GM12878 (cell line): ENCODE measurements around the gene NHSL1. TPM values are rescaled to one million over a fixed set of nuclear protein-coding genes. Genes with fewer than 3 reads are reported as not detected.

Experiments
- ATF7 ChIP-seq: fragments of 450-650 bp; IDR thresholded peaks from 2 replicates; pipeline ENCODE4 v1.6.1; 2016; ENCODE audit warnings: low read depth, mild to moderate bottlenecking
- BACH1 ChIP-seq: fragments of 450-650 bp; IDR thresholded peaks from 2 replicates; pipeline ENCODE4 v1.6.1; 2017; ENCODE audit warnings: mild to moderate bottlenecking, borderline replicate concordance
- CHD2 ChIP-seq: IDR thresholded peaks from 2 replicates; pipeline ENCODE4 v1.6.1; 2011; ENCODE audit warnings: low read depth, low read length, improper control_type of control experiment, borderline replicate concordance
- EED ChIP-seq: sonication (generic); IDR thresholded peaks from 2 replicates; pipeline ENCODE4 v1.6.1; 2016; ENCODE audit warnings: antibody characterized with exemption, low read depth
- EP300 ChIP-seq, 2 experiments: fragments of 150-350 bp in 1 of 2; IDR thresholded peaks; 2 replicates each; pipeline ENCODE4 v1.6.1; 2011 to 2012; ENCODE audit warnings: low read depth in 2 of 2, low read length in 2 of 2, borderline replicate concordance in 1 of 2, improper control_type of control experiment in 1 of 2, inconsistent platforms in 1 of 2; ENCODE audit not compliant: control insufficient read depth in 1 of 2
- ETV6 ChIP-seq, 2 experiments: fragments of 450-650 bp in 1 of 2; IDR thresholded peaks in 1 of 2; conservative IDR thresholded peaks in 1 of 2; 2 replicates each; pipeline ENCODE4 v1.6.1; 2014; ENCODE audit warnings: antibody characterized with exemption in 1 of 2, borderline replicate concordance in 1 of 2, low read depth in 1 of 2, mild to moderate bottlenecking in 1 of 2, moderate library complexity in 1 of 2
- EZH2 ChIP-seq: IDR thresholded peaks from 2 replicates; pipeline ENCODE4 v1.6.1; 2012; ENCODE audit warnings: low read depth, mild to moderate bottlenecking, control low read depth, inconsistent platforms, low read length, borderline replicate concordance; ENCODE audit not compliant: control insufficient read depth
- HDAC6 ChIP-seq: fragments of 200-600 bp; sonication (generic); IDR thresholded peaks from one replicate; pipeline ENCODE4 v1.8.0; 2017; ENCODE audit warnings: antibody characterized with exemption; ENCODE audit not compliant: unreplicated experiment
- IRF4 ChIP-seq: IDR thresholded peaks from 2 replicates; pipeline ENCODE4 v1.6.1; 2011; ENCODE audit warnings: low read depth, low read length
- MEF2A ChIP-seq: IDR thresholded peaks from 2 replicates; pipeline ENCODE4 v1.6.1; 2011; ENCODE audit warnings: low read depth, mild to moderate bottlenecking, low read length, moderate library complexity; ENCODE audit not compliant: insufficient read depth
- MEF2B ChIP-seq: fragments of 450-650 bp; IDR thresholded peaks from 2 replicates; pipeline ENCODE4 v1.6.1; 2018; ENCODE audit warnings: mild to moderate bottlenecking, moderate library complexity; ENCODE audit not compliant: partially characterized antibody, poor library complexity, severe bottlenecking
- MTA3 ChIP-seq: IDR thresholded peaks from 2 replicates; pipeline ENCODE4 v1.6.1; 2012; ENCODE audit warnings: low read length, inconsistent platforms, borderline replicate concordance
- NR2F1 ChIP-seq: fragments of 450-650 bp; conservative IDR thresholded peaks from 2 replicates; pipeline ENCODE4 v1.6.1; 2017; ENCODE audit warnings: mild to moderate bottlenecking
- NRF1 ChIP-seq: conservative IDR thresholded peaks from 2 replicates; pipeline ENCODE4 v1.6.1; 2011; ENCODE audit warnings: mild to moderate bottlenecking, low read depth, low read length, improper control_type of control experiment
- POU2F2 ChIP-seq: IDR thresholded peaks from 3 replicates; pipeline ENCODE4 v1.6.1; 2011; ENCODE audit warnings: low read depth, mild to moderate bottlenecking, low read length, borderline replicate concordance
- SMARCA5 ChIP-seq: fragments of 450-650 bp; IDR thresholded peaks from 2 replicates; pipeline ENCODE4 v1.6.1; 2017; ENCODE audit warnings: mild to moderate bottlenecking
- STAT1 ChIP-seq: fragments of 450-650 bp; conservative IDR thresholded peaks from 2 replicates; pipeline ENCODE4 v1.6.1; 2014; ENCODE audit warnings: antibody characterized with exemption, mild to moderate bottlenecking
- WRNIP1 ChIP-seq: IDR thresholded peaks from 2 replicates; pipeline ENCODE4 v1.6.1; 2011; ENCODE audit warnings: low read depth, low read length, improper control_type of control experiment, borderline replicate concordance
- YBX1 ChIP-seq: fragments of 450-650 bp; IDR thresholded peaks from 2 replicates; pipeline ENCODE4 v1.6.1; 2016; ENCODE audit warnings: antibody characterized with exemption
- polyA plus RNA-seq, 11 experiments: library from polyadenylated mRNA; depleted of rRNA in 4 of 11; unstranded in 6 of 11; stranded (reverse) in 5 of 11; fragments of >200 nt; fragmentation: Nextera tagmentation in 4 of 11; fragmentation: Illumina TruSeq in 1 of 11; extraction: Ambion mirVana in 4 of 11; extraction: Trizol in 1 of 11; gene quantifications; 1 replicate in 1 of 11; 2 replicates in 10 of 11; pipeline versions ENCODE4 v1.2.1 to v1.2.3, GENCODE V29; 2011 to 2016; ENCODE audit warnings: inconsistent platforms in 2 of 11, missing spikeins in 2 of 11, low read depth in 1 of 11
- total RNA-seq, 4 experiments: library from RNA; depleted of rRNA in 3 of 4; stranded (reverse); fragments of >200 nt in 3 of 4; fragmentation: Illumina TruSeq in 1 of 4; extraction: Trizol in 1 of 4; gene quantifications; 2 replicates each; pipeline versions ENCODE4 v1.2.1 to v1.2.3, GENCODE V29; 2013 to 2021
- TF ChIP-seq, protein P1 (sequence below): fragments of 450-650 bp; IDR thresholded peaks from 2 replicates; pipeline ENCODE4 v1.6.1; 2017; ENCODE audit warnings: mild to moderate bottlenecking, low read depth, inconsistent platforms; ENCODE audit not compliant: poor library complexity, severe bottlenecking
- TF ChIP-seq, protein P2 (sequence below): fragments of 450-650 bp; IDR thresholded peaks from 2 replicates; pipeline ENCODE4 v1.6.1; 2014; ENCODE audit warnings: mild to moderate bottlenecking
- TF ChIP-seq, protein P3 (sequence below): IDR thresholded peaks from 2 replicates; pipeline ENCODE4 v1.6.1; 2011; ENCODE audit warnings: mild to moderate bottlenecking, low read depth, low read length, moderate library complexity; ENCODE audit not compliant: insufficient replicate concordance
- TF ChIP-seq, protein P4 (sequence below): fragments of 450-650 bp; IDR thresholded peaks from 2 replicates; pipeline ENCODE4 v1.6.1; 2017; ENCODE audit warnings: borderline replicate concordance

The NHSL1 gene
- total and polyA plus RNA-seq, 10 of the 15 experiments (the other 5 are each of a cell fraction or from before 2014, with no cell fraction given) = 0.26 to 14.1 (median 0.90) TPM

DNA sequence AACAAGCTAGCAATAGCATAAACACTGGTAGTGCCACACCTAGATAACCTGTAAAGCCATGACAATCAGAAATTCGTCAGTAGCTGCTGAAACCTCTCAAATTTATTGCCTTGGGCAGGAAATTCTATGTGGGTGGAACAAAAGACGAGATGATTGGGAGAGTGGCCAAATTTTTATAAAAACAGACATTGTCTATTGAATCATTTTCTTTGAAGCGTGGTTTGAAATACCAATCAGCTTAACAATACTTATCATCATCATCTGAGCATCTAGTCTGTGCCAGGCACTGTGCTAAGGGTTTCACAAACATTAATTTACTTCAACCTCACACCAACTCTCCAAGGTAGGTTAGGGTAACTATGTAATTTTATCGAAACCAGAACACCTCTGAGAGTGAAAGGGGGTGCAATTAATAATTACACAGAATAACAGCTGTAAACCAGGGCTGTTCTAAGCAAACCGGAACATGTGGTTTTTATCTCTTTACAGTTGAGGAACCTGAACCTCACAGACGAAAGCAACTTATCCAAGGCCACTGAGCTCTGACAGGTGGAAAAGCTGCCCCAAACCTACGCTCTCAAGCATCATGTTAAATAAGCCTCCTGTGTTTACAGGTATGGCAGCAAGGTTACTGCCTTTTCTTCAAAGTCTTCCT is 43.4 kb downstream of the NHSL1 start (continued):
- TF ChIP-seq ETV6 (conservative IDR thresholded peaks at IDR 0.05 in 1 of 2, IDR thresholded peaks at IDR 0.05 in 1 of 2; ENCODE audit: borderline replicate concordance in 1 of 2, low read depth in 1 of 2) = no peak
- no peak; the same call in 1 of the 2 replicates for TF ChIP-seq IRF4
- TF ChIP-seq, protein P1, sequence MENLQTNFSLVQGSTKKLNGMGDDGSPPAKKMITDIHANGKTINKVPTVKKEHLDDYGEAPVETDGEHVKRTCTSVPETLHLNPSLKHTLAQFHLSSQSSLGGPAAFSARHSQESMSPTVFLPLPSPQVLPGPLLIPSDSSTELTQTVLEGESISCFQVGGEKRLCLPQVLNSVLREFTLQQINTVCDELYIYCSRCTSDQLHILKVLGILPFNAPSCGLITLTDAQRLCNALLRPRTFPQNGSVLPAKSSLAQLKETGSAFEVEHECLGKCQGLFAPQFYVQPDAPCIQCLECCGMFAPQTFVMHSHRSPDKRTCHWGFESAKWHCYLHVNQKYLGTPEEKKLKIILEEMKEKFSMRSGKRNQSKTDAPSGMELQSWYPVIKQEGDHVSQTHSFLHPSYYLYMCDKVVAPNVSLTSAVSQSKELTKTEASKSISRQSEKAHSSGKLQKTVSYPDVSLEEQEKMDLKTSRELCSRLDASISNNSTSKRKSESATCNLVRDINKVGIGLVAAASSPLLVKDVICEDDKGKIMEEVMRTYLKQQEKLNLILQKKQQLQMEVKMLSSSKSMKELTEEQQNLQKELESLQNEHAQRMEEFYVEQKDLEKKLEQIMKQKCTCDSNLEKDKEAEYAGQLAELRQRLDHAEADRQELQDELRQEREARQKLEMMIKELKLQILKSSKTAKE = peak; percentile 70
- TF ChIP-seq STAT1 = no peak
- TF ChIP-seq WRNIP1 = no peak
- TF ChIP-seq, protein P2, sequence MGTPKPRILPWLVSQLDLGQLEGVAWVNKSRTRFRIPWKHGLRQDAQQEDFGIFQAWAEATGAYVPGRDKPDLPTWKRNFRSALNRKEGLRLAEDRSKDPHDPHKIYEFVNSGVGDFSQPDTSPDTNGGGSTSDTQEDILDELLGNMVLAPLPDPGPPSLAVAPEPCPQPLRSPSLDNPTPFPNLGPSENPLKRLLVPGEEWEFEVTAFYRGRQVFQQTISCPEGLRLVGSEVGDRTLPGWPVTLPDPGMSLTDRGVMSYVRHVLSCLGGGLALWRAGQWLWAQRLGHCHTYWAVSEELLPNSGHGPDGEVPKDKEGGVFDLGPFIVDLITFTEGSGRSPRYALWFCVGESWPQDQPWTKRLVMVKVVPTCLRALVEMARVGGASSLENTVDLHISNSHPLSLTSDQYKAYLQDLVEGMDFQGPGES = no peak
- peak; percentile 55 for TF ChIP-seq MEF2B
- TF ChIP-seq CHD2 = peak; percentile 27; the same call in 1 of the 2 replicates
- 0 out of 2 replicates have a peak, but pooled peaks have one; percentile 41 for TF ChIP-seq EED
- no peak for TF ChIP-seq EZH2
- TF ChIP-seq POU2F2 = no peak; the same call in 2 of the 3 replicates
- no peak for TF ChIP-seq SMARCA5
- TF ChIP-seq BACH1 = peak; percentile 18; the same call in 1 of the 2 replicates
- TF ChIP-seq, protein P3, sequence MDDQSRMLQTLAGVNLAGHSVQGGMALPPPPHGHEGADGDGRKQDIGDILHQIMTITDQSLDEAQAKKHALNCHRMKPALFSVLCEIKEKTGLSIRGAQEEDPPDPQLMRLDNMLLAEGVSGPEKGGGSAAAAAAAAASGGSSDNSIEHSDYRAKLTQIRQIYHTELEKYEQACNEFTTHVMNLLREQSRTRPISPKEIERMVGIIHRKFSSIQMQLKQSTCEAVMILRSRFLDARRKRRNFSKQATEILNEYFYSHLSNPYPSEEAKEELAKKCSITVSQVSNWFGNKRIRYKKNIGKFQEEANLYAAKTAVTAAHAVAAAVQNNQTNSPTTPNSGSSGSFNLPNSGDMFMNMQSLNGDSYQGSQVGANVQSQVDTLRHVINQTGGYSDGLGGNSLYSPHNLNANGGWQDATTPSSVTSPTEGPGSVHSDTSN = peak; percentile 14
- TF ChIP-seq HDAC6 = no peak
- TF ChIP-seq MEF2A = no peak
- no peak for TF ChIP-seq MTA3
- TF ChIP-seq, protein P4, sequence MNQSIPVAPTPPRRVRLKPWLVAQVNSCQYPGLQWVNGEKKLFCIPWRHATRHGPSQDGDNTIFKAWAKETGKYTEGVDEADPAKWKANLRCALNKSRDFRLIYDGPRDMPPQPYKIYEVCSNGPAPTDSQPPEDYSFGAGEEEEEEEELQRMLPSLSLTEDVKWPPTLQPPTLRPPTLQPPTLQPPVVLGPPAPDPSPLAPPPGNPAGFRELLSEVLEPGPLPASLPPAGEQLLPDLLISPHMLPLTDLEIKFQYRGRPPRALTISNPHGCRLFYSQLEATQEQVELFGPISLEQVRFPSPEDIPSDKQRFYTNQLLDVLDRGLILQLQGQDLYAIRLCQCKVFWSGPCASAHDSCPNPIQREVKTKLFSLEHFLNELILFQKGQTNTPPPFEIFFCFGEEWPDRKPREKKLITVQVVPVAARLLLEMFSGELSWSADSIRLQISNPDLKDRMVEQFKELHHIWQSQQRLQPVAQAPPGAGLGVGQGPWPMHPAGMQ = no peak
- TF ChIP-seq NR2F1 = peak; percentile 62; the same call in 1 of the 2 replicates
- TF ChIP-seq NRF1 = no peak
- no peak for TF ChIP-seq YBX1
- TF ChIP-seq ATF7 = peak; percentile 87
- peak; percentile 75 to 83 for TF ChIP-seq EP300 (IDR thresholded peaks at IDR 0.05; ENCODE audit: borderline replicate concordance in 1 of 2, control insufficient read depth in 1 of 2, low read depth in 2 of 2, low read length in 2 of 2)
